ENCODE results near the gene CBX1. TPM values are rescaled to one million over a fixed set of nuclear protein-coding genes. Genes with fewer than 3 reads are reported as not detected.

Gene CBX1
- total RNA-seq, 1 donor from 2014 or later = 210 TPM

DNA sequence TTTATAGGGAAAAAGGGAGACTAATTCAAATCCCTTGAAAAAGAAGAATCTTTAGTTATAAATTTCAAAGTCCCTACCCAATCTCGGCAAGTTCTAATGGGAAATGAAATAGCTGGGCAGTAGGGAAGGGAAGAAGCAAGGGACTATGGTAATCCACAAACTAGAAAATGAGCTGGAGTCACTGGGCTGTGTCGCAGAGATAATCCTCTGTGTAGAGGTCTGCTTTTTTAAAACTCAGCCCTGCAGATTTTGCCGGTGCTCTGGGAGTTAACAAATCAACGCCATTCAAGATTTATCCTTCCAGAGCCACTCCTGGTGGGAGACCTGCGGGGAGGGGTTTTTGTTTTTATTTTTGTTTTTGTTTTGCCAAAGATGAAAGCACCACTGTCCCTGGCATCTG lies 27.1 kb upstream of the CBX1 start:
- TF ChIP-seq, protein P1, sequence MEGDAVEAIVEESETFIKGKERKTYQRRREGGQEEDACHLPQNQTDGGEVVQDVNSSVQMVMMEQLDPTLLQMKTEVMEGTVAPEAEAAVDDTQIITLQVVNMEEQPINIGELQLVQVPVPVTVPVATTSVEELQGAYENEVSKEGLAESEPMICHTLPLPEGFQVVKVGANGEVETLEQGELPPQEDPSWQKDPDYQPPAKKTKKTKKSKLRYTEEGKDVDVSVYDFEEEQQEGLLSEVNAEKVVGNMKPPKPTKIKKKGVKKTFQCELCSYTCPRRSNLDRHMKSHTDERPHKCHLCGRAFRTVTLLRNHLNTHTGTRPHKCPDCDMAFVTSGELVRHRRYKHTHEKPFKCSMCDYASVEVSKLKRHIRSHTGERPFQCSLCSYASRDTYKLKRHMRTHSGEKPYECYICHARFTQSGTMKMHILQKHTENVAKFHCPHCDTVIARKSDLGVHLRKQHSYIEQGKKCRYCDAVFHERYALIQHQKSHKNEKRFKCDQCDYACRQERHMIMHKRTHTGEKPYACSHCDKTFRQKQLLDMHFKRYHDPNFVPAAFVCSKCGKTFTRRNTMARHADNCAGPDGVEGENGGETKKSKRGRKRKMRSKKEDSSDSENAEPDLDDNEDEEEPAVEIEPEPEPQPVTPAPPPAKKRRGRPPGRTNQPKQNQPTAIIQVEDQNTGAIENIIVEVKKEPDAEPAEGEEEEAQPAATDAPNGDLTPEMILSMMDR (conservative IDR thresholded peaks at IDR 0.05) = no peak

DNA sequence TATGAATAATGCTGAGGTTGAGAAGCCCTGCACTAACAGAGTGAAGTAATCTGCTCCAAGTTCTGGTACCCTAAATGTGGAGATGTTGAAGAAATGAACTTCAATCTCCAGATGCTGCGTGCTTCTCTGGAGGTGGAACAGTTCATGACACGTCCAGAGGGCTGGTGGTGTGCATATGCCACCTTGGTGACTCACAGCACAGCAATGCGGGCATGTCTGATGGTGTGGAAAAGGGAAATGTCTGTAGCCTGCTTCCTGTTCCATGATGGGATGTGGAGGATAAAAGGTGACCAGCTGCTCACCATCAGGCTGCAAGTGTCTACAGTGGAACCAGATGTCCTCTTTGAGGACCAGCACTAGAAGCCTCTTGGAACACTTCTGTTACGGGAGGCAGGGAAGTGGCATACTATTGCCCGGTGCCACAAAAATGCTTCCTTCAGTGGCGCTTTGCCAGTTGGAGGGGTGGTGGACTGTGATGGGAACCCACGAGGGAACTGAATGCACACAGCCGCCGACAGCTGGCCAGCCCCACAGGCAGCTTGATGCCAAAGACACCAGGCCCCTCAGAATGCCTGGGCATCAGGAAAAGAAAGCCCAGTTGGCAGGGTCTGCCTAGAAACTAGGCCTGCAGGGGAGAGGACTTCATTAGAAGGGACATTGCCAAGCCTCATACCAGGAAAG lies 26.2 kb upstream of the CBX1 start:
- no peak for DNase-seq (ENCODE audit: low read depth, low spot score)
- peaks cover under 1% of the 10 kb centered on the region for H3K36me3 Mint-ChIP-seq (ENCODE audit: low read depth)
- TF ChIP-seq, protein P1 (conservative IDR thresholded peaks at IDR 0.05) = no peak
- no peak overlapping the region for H3K4me3 Mint-ChIP-seq
- H3K27me3 Mint-ChIP-seq (ENCODE audit: low read depth) = peaks cover 4% of the 10 kb centered on the region
- peaks cover 23% of the 10 kb centered on the region for H3K4me1 Mint-ChIP-seq
- no peak overlapping the region for H3K27ac Mint-ChIP-seq (ENCODE audit: unreplicated experiment)
- H3K9me3 Mint-ChIP-seq = no peaks in the 10 kb centered on the region

More for the DNA sequence above, 27.1 kb upstream of the CBX1 start:
- Mint-ChIP-seq H3K27ac (ENCODE audit: unreplicated experiment) (no peak overlapping the region), H3K36me3 (ENCODE audit: low read depth) (no peaks in the 10 kb centered on the region), H3K9me3 (no peaks in the 10 kb centered on the region), H3K4me1 (peaks cover 14% of the 10 kb centered on the region), H3K4me3 (no peak overlapping the region), H3K27me3 (ENCODE audit: low read depth) (peaks cover 7% of the 10 kb centered on the region)
- DNase-seq (ENCODE audit: low read depth, low spot score) = no peak

DNA sequence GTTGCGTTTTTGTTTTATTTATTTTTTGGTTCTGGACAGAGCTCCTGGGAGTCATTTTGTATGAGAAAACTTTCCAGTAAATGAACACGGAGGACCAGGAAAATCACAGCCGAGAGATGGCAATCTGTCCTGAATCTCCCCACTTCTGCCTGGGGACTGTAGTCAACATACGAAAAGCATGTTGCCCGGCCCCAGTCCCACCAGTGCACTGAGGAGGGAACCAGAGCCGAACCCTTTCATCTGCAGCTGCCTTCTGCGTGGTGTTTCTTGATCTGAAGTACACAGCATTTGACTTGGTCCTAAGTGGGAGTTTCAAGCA lies 25.2 kb upstream of the CBX1 start:
- Mint-ChIP-seq H3K36me3 (ENCODE audit: low read depth) (peaks cover 3% of the 10 kb centered on the region), H3K9me3 (no peaks in the 10 kb centered on the region), H3K4me3 (no peak overlapping the region), H3K27ac (ENCODE audit: unreplicated experiment) (no peak overlapping the region), H3K27me3 (ENCODE audit: low read depth) (peaks cover 4% of the 10 kb centered on the region), H3K4me1 (peaks cover 33% of the 10 kb centered on the region)
- TF ChIP-seq, protein P1 (conservative IDR thresholded peaks at IDR 0.05) = no peak
- DNase-seq (ENCODE audit: low read depth, low spot score) = no peak

DNA sequence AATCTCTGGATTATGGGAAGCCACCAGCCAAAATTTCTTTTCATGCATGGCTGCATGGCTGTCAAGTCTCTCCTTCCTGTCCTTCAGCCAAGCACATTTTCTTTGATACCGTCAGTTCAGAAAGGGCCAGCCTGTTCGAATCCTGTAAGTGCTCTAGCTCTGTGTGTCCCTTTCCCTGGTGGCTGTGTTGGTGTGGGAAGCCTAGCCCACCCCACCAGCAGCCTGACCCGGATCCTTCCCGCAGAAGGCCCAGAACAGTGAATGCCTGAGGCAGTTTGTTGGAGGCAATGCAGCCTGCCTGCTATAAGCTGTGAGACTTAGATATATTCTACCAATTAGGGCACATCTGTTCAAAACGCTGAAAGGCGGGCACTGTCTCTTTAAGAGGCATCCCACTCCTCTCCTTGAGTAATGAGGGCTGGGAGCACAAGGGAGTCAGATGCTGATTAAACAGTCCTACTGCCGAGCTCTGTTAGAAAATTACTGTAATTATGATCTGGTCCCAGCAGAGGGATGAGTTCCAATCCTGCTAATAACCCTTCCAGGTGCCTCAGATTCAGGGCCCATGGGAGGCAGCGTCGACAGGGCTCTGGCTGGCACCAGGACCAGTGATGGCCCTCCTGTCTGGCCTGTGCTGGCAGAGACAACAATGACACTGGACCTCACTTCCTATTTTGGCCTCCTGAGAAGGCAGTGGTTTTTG lies 24.7 kb upstream of the CBX1 start:
- Mint-ChIP-seq H3K4me3 (no peak overlapping the region), H3K27ac (ENCODE audit: unreplicated experiment) (no peak overlapping the region), H3K9me3 (no peaks in the 10 kb centered on the region), H3K4me1 (peaks cover 34% of the 10 kb centered on the region), H3K27me3 (ENCODE audit: low read depth) (no peaks in the 10 kb centered on the region), H3K36me3 (ENCODE audit: low read depth) (peaks cover 3% of the 10 kb centered on the region)
- no peak for DNase-seq (ENCODE audit: low read depth, low spot score)
- TF ChIP-seq, protein P1 (conservative IDR thresholded peaks at IDR 0.05) = no peak

DNA sequence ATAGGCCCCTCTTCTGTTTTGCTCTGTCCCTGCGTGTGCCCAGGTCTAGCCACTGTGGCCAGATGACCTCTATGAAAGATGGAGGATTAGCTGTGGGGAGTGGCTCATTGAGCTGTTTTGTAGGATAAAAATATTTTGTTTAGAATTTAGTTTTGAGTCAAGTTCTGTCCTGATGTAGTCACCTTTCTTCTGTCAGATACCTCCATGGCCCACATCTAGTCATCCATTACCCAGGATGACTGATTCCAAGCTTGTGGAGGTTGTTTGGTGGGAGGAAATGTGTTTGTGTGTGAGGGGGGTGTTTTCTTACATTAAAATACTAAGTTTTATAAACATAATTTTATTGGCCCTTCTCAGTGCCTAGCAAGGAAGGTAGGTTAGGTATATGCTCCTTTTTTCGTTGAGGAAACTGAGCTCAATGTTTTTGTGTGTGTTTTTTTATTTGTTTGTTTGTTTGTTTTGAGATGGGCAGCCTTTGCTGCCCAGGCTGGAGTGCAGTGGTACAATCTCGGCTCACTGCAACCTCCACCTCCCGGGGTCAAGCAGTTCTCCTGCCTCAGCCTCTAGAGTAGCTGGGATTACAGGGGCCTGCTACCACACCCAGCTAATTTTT lies 22.6 kb upstream of the CBX1 start:
- Mint-ChIP-seq H3K4me1 (peaks cover 33% of the 10 kb centered on the region), H3K27ac (ENCODE audit: unreplicated experiment) (no peak overlapping the region), H3K27me3 (ENCODE audit: low read depth) (no peaks in the 10 kb centered on the region), H3K36me3 (ENCODE audit: low read depth) (peaks cover 3% of the 10 kb centered on the region), H3K9me3 (no peaks in the 10 kb centered on the region), H3K4me3 (no peak overlapping the region)
- no peak for DNase-seq (ENCODE audit: low read depth, low spot score)
- TF ChIP-seq, protein P1 (conservative IDR thresholded peaks at IDR 0.05) = no peak

Measured in neural crest cell (in vitro differentiated cells).